HL-60 (cell line): ENCODE measurements around the gene HNF1B.
A peak's percentile ranks its signal among the peaks of the same experiment; 100 is the strongest.

Experiments
- DNase-seq, 2 experiments: peaks; one replicate each; pipeline ENCODE4 v3.0.0-alpha.2; 2010 to 2020; ENCODE audit warnings: low read depth in 1 of 2, low spot score in 1 of 2
- H3K27ac ChIP-seq: fragments of 250-450 bp; sonication (Bioruptor Pico); replicated peaks from 2 replicates; pipeline ENCODE4 v1.5.1; 2020; ENCODE audit warnings: mild to moderate bottlenecking, moderate library complexity
- H3K27me3 ChIP-seq: fragments of 250-450 bp; sonication (Bioruptor Pico); 2 replicates; pipeline ENCODE4 v1.5.1; 2021; ENCODE audit warnings: mild to moderate bottlenecking, moderate library complexity; ENCODE audit not compliant: insufficient read depth, poor library complexity, severe bottlenecking
- H3K4me3 ChIP-seq: replicated peaks from 2 replicates; pipeline ENCODE4 v1.5.1; 2011; ENCODE audit warnings: mild to moderate bottlenecking, control low read depth, low read length; ENCODE audit not compliant: insufficient read depth
- GABPA ChIP-seq: IDR thresholded peaks from 2 replicates; pipeline ENCODE4 v1.6.1; 2012; ENCODE audit warnings: low read depth
- POLR2AphosphoS5 ChIP-seq: IDR thresholded peaks from 2 replicates; pipeline ENCODE4 v1.6.1; 2012; ENCODE audit warnings: low read depth
- SPI1 ChIP-seq: IDR thresholded peaks from 2 replicates; pipeline ENCODE4 v1.6.1; 2012; ENCODE audit warnings: low read depth, mild to moderate bottlenecking, borderline replicate concordance
- TF ChIP-seq, protein P1 (sequence below): IDR thresholded peaks from one replicate; pipeline ENCODE4 v1.5.1; 2011; ENCODE audit warnings: low read length, control low read depth, inconsistent platforms; ENCODE audit not compliant: insufficient read depth
- TF ChIP-seq, protein P2 (sequence below): IDR thresholded peaks from 2 replicates; pipeline ENCODE4 v1.6.1; 2012; ENCODE audit warnings: low read depth; ENCODE audit not compliant: insufficient replicate concordance

HNF1B gene

DNA sequence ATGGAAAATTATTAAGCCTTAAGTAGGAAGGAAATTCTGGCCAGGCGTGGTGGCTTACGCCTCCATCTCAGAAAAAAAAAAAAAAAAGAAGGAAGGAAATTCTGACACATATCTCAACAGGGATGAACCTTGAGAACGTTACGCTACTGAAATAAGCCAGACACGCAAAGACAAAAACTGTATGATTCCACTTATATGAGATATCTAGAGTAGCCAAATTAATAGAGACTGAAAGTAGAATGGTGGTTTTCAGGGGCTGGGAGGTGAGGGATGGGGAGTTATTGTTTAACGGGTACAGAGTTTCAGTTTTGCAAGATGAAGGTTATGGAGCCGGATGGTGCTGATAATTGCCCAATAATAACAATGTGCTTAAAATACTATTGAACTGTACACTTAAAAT, 16.2 kb upstream of the HNF1B start:
- no peak overlapping the region for H3K4me3 ChIP-seq
- DNase-seq, result peak in 1 of 2 experiments; percentile 5
- no peaks in the 10 kb centered on the region for H3K27me3 ChIP-seq
- peak overlapping the region; percentile 10; the same call in 1 of the 2 replicates for H3K27ac ChIP-seq
- no peak for TF ChIP-seq GABPA
- TF ChIP-seq, protein P1, sequence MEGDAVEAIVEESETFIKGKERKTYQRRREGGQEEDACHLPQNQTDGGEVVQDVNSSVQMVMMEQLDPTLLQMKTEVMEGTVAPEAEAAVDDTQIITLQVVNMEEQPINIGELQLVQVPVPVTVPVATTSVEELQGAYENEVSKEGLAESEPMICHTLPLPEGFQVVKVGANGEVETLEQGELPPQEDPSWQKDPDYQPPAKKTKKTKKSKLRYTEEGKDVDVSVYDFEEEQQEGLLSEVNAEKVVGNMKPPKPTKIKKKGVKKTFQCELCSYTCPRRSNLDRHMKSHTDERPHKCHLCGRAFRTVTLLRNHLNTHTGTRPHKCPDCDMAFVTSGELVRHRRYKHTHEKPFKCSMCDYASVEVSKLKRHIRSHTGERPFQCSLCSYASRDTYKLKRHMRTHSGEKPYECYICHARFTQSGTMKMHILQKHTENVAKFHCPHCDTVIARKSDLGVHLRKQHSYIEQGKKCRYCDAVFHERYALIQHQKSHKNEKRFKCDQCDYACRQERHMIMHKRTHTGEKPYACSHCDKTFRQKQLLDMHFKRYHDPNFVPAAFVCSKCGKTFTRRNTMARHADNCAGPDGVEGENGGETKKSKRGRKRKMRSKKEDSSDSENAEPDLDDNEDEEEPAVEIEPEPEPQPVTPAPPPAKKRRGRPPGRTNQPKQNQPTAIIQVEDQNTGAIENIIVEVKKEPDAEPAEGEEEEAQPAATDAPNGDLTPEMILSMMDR, result no peak
- TF ChIP-seq SPI1, result no peak
- TF ChIP-seq POLR2AphosphoS5, result no peak
- TF ChIP-seq, protein P2, sequence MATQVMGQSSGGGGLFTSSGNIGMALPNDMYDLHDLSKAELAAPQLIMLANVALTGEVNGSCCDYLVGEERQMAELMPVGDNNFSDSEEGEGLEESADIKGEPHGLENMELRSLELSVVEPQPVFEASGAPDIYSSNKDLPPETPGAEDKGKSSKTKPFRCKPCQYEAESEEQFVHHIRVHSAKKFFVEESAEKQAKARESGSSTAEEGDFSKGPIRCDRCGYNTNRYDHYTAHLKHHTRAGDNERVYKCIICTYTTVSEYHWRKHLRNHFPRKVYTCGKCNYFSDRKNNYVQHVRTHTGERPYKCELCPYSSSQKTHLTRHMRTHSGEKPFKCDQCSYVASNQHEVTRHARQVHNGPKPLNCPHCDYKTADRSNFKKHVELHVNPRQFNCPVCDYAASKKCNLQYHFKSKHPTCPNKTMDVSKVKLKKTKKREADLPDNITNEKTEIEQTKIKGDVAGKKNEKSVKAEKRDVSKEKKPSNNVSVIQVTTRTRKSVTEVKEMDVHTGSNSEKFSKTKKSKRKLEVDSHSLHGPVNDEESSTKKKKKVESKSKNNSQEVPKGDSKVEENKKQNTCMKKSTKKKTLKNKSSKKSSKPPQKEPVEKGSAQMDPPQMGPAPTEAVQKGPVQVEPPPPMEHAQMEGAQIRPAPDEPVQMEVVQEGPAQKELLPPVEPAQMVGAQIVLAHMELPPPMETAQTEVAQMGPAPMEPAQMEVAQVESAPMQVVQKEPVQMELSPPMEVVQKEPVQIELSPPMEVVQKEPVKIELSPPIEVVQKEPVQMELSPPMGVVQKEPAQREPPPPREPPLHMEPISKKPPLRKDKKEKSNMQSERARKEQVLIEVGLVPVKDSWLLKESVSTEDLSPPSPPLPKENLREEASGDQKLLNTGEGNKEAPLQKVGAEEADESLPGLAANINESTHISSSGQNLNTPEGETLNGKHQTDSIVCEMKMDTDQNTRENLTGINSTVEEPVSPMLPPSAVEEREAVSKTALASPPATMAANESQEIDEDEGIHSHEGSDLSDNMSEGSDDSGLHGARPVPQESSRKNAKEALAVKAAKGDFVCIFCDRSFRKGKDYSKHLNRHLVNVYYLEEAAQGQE, result no peak

DNA sequence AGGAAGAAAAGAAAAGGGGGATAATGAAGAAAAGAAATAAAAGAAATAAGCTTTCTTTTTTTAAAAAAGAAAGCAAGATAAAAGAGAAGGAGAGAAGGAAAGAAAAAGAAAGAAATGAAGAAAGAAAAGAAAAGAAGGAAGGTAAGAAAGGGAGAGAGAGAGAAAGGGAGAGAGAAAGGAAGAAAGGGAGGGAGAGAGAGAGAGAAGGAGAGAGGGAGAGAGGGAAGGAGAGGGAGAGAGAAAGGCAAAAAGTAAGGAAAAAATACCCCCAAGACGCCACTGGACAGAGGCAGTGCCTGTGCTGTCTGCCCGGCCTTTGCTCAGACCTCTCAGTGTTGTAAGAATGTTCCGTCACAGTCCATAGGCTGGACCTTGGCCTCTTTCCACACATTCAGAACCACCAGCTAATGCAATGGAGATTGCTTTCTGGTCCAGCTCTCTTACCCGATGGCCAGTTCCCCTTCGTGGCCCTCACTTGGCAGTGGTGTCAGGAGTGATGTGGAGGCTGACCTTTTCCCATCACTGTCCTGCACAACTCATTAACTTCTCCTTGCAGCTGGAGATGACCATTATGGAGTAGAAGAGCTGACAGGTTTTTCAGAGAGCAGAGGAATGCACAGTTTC, 14.3 kb upstream of the HNF1B start:
- Histone ChIP-seq H3K27me3 (no peaks in the 10 kb centered on the region), H3K4me3 (no peak overlapping the region), H3K27ac (no peak overlapping the region)
- TF ChIP-seq, protein P2, result no peak
- TF ChIP-seq, protein P1, result no peak
- TF ChIP-seq SPI1, result no peak
- no peak for TF ChIP-seq GABPA
- TF ChIP-seq POLR2AphosphoS5, result no peak
- no peak for DNase-seq

DNA sequence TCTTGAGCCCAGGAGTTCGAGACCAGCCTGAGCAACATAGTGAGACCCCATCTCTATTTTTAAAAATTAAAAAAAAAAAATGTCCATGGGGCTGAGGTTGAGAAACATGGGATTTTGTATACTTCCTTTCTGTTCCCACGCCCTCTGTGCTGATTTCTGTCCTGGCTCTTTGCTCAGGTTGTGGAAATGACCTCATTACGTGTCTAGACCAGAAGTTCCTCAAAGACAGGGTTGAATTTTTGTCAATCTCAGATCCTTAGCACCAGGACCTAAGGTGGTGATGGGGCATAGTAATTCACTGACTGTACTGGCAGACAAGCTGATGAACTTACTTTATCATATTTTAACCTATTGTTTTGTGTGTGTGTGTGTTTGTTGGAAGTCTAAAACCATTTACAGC, 11.2 kb upstream of the HNF1B start:
- no peaks in the 10 kb centered on the region for H3K27me3 ChIP-seq
- DNase-seq, result peak in 1 of 2 experiments; percentile 7
- TF ChIP-seq, protein P1, result no peak
- no peak for TF ChIP-seq POLR2AphosphoS5
- TF ChIP-seq, protein P2, result no peak
- no peak for TF ChIP-seq GABPA
- TF ChIP-seq SPI1, result no peak
- no peak overlapping the region for H3K27ac ChIP-seq
- no peak overlapping the region for H3K4me3 ChIP-seq
